Mesenchymal stem cell (in vitro differentiated cells and primary cell): Measurements from ENCODE around the gene BACE1-AS.

Experiments
- DNase-seq: peaks from one replicate; pipeline ENCODE4 v3.0.0-alpha.2; 2013
- H2AFZ ChIP-seq: one replicate; pipeline ENCODE4 v1.6.1; 2013; ENCODE audit warnings: low read depth, mild to moderate bottlenecking, control low read depth, inconsistent platforms, low read length, moderate library complexity
- H2AK5ac ChIP-seq: 2 replicates; pipeline ENCODE4 v1.6.1; 2013; ENCODE audit warnings: low read length, moderate library complexity, mild to moderate bottlenecking, inconsistent platforms; ENCODE audit not compliant: severe bottlenecking
- H2BK120ac ChIP-seq: one replicate; pipeline ENCODE4 v1.6.1; 2013; ENCODE audit warnings: low read depth, mild to moderate bottlenecking, inconsistent platforms, low read length, moderate library complexity
- H2BK12ac ChIP-seq, 2 experiments: one replicate each; pipeline ENCODE4 v1.6.1; 2013; ENCODE audit warnings: inconsistent platforms in 2 of 2, low read length in 2 of 2, mild to moderate bottlenecking in 2 of 2, moderate library complexity in 2 of 2, control low read depth in 1 of 2
- H2BK15ac ChIP-seq: one replicate; pipeline ENCODE4 v1.6.1; 2013; ENCODE audit warnings: mild to moderate bottlenecking, low read depth, inconsistent platforms; ENCODE audit not compliant: poor library complexity, severe bottlenecking
- H2BK5ac ChIP-seq: 2 replicates; pipeline ENCODE4 v1.6.1; 2013; ENCODE audit warnings: low read depth, mild to moderate bottlenecking, low read length, control low read depth, inconsistent platforms; ENCODE audit not compliant: poor library complexity, severe bottlenecking
- H3K14ac ChIP-seq, 2 experiments: one replicate each; pipeline ENCODE4 v1.6.1; 2013; ENCODE audit warnings: inconsistent platforms in 2 of 2, low read length in 2 of 2, control low read depth in 1 of 2, mild to moderate bottlenecking in 1 of 2, moderate library complexity in 1 of 2
- H3K18ac ChIP-seq, 2 experiments: one replicate each; pipeline ENCODE4 v1.6.1; 2013; ENCODE audit warnings: inconsistent platforms in 2 of 2, low read length in 2 of 2, control low read depth in 1 of 2, low read depth in 1 of 2, mild to moderate bottlenecking in 1 of 2
- H3K23ac ChIP-seq, 2 experiments: one replicate each; pipeline ENCODE4 v1.6.1; 2013; ENCODE audit warnings: inconsistent platforms in 2 of 2, low read length in 2 of 2, mild to moderate bottlenecking in 2 of 2, moderate library complexity in 2 of 2, control low read depth in 1 of 2
- H3K27ac ChIP-seq: 2 replicates; pipeline ENCODE4 v1.5.1; 2013; ENCODE audit warnings: mild to moderate bottlenecking, moderate library complexity, low read length, control low read depth, inconsistent platforms; ENCODE audit not compliant: poor library complexity, severe bottlenecking
- H3K27me3 ChIP-seq, 2 experiments: 2 replicates each; pipeline versions ENCODE4 v1.6.1 to v1.7.0; 2013; ENCODE audit warnings: low read length in 2 of 2, mild to moderate bottlenecking in 2 of 2, moderate library complexity in 2 of 2, control low read depth in 1 of 2, inconsistent platforms in 1 of 2; ENCODE audit not compliant: control insufficient read depth in 1 of 2, insufficient read depth in 1 of 2
- H3K36me3 ChIP-seq, 2 experiments: 2 replicates each; pipeline versions ENCODE4 v1.6.1 to v1.7.0; 2013; ENCODE audit warnings: low read length in 2 of 2, control low read depth in 1 of 2, inconsistent platforms in 1 of 2, low read depth in 1 of 2, mild to moderate bottlenecking in 1 of 2; ENCODE audit not compliant: insufficient read depth in 2 of 2, control insufficient read depth in 1 of 2
- H3K4ac ChIP-seq, 2 experiments: one replicate each; pipeline ENCODE4 v1.6.1; 2013; ENCODE audit warnings: inconsistent platforms in 2 of 2, low read length in 2 of 2, mild to moderate bottlenecking in 2 of 2, moderate library complexity in 2 of 2, control low read depth in 1 of 2, low read depth in 1 of 2
- H3K4me1 ChIP-seq: 2 replicates; pipeline ENCODE4 v1.6.1; 2013; ENCODE audit warnings: low read depth, low read length, control low read depth; ENCODE audit not compliant: control insufficient read depth, insufficient read depth
- H3K4me2 ChIP-seq: 2 replicates; pipeline ENCODE4 v1.6.1; 2013; ENCODE audit warnings: low read length, mild to moderate bottlenecking, inconsistent platforms; ENCODE audit not compliant: poor library complexity, severe bottlenecking
- H3K4me3 ChIP-seq, 2 experiments: 2 replicates each; pipeline versions ENCODE4 v1.5.1 to v1.7.0; 2013; ENCODE audit warnings: low read length in 2 of 2, mild to moderate bottlenecking in 2 of 2, control low read depth in 1 of 2, low read depth in 1 of 2; ENCODE audit not compliant: insufficient read depth in 1 of 2
- H3K79me1 ChIP-seq: replicated peaks from 2 replicates; pipeline ENCODE4 v1.6.1; 2013; ENCODE audit warnings: mild to moderate bottlenecking, control low read depth, low read length, inconsistent platforms; ENCODE audit not compliant: poor library complexity, severe bottlenecking
- H3K9ac ChIP-seq: 2 replicates; pipeline ENCODE4 v1.7.0; 2013; ENCODE audit warnings: mild to moderate bottlenecking, low read length, moderate library complexity
- H3K9me3 ChIP-seq: 2 replicates; pipeline ENCODE4 v1.7.0; 2013; ENCODE audit warnings: mild to moderate bottlenecking, low read length; ENCODE audit not compliant: control insufficient read depth
- H4K8ac ChIP-seq: one replicate; pipeline ENCODE4 v1.6.1; 2013; ENCODE audit warnings: inconsistent platforms, mild to moderate bottlenecking, low read length, moderate library complexity
- H4K91ac ChIP-seq: one replicate; pipeline ENCODE4 v1.6.1; 2013; ENCODE audit warnings: mild to moderate bottlenecking, low read length, inconsistent platforms
- WGBS: methylation state at CpG from one replicate; pipeline ENCODE4 v1.1.7; 2013; ENCODE audit warnings: mixed read lengths; 5-methylcytosine and 5-hydroxymethylcytosine counted together

Gene BACE1-AS

GRCh38 chr11:117313828-117314768, 23.0 kb downstream of the BACE1-AS start:
- Histone ChIP-seq H3K36me3 (peaks cover 0 to 3% of the 10 kb centered on the region in 2 experiments), H3K9me3 (no peaks in the 10 kb centered on the region), H3K4me2 (peak overlapping the region; percentile 100), H2BK120ac (no peak overlapping the region), H2BK15ac (no peak overlapping the region), H3K18ac (peak overlapping the region in 1 of 2 experiments; percentile 55), H3K9ac (peak overlapping the region; percentile 85), H3K4me3 (peak overlapping the region in 1 of 2 experiments; percentile 95), H3K79me1 (peaks cover 38% of the 10 kb centered on the region), H4K8ac (peak overlapping the region; percentile 45), H3K4me1 (peaks cover 20% of the 10 kb centered on the region), H2BK12ac (peak overlapping the region in 1 of 2 experiments; percentile 70), H2AK5ac (no peak overlapping the region), H3K23ac (peak overlapping the region in 1 of 2 experiments; percentile 56), H2AFZ (no peak overlapping the region), H2BK5ac (no peak overlapping the region), H3K4ac (peak overlapping the region in 1 of 2 experiments; percentile 22), H3K14ac (peak overlapping the region in 1 of 2 experiments; percentile 64), H3K27me3 (no peaks in the 10 kb centered on the region), H3K27ac (no peak overlapping the region), H4K91ac (no peak overlapping the region)
- no peak for DNase-seq
- WGBS = 83% methylated on average over 12 of the region's 14 CpGs

- no peaks in the 10 kb centered on the region for H3K9me3 ChIP-seq
- H3K14ac ChIP-seq = no peak overlapping the region
- no peak overlapping the region for H2BK12ac ChIP-seq
- 17% methylated on average over 10 of the region's 10 CpGs for WGBS
- H3K27ac ChIP-seq = no peak overlapping the region
- no peak overlapping the region for H2AFZ ChIP-seq
- H4K91ac ChIP-seq = no peak overlapping the region
- H3K4me2 ChIP-seq = peak overlapping the region; percentile 100
- peak; percentile 27 for DNase-seq
- H3K27me3 ChIP-seq = no peaks in the 10 kb centered on the region
- H2BK15ac ChIP-seq = peak overlapping the region; percentile 57
- peak overlapping the region; percentile 77 to 87 for H3K18ac ChIP-seq
- H3K23ac ChIP-seq = peak overlapping the region in 1 of 2 experiments; percentile 96
- H3K4ac ChIP-seq = peak overlapping the region; percentile 47 to 73
- peak overlapping the region; percentile 64 for H4K8ac ChIP-seq
- H2BK5ac ChIP-seq = no peak overlapping the region
- peaks cover 36% of the 10 kb centered on the region for H3K79me1 ChIP-seq
- H3K4me3 ChIP-seq = peak overlapping the region; percentile 91 to 95
- H2BK120ac ChIP-seq = no peak overlapping the region
- peak overlapping the region; percentile 85 for H3K9ac ChIP-seq
- H3K4me1 ChIP-seq = peaks cover 20% of the 10 kb centered on the region
- H2AK5ac ChIP-seq = no peak overlapping the region
- peaks cover 0 to 3% of the 10 kb centered on the region in 2 experiments for H3K36me3 ChIP-seq
Observed at GRCh38 chr11:117314840-117315239, 23.7 kb downstream of the BACE1-AS start.

GRCh38 chr11:117315285-117316196, 24.4 kb downstream of the BACE1-AS start:
- Histone ChIP-seq H3K4me1 (peaks cover 20% of the 10 kb centered on the region), H2BK15ac (peak overlapping the region; percentile 69), H2AK5ac (no peak overlapping the region), H4K91ac (peak overlapping the region; percentile 80), H4K8ac (peak overlapping the region; percentile 77), H3K27ac (no peak overlapping the region), H2BK12ac (peak overlapping the region in 1 of 2 experiments; percentile 74), H3K79me1 (peaks cover 36% of the 10 kb centered on the region), H2BK5ac (no peak overlapping the region), H3K4ac (peak overlapping the region; percentile 64 to 73), H3K36me3 (peaks cover 0 to 2% of the 10 kb centered on the region in 2 experiments), H3K4me2 (peak overlapping the region; percentile 100), H3K23ac (peak overlapping the region in 1 of 2 experiments; percentile 96), H3K9ac (peak overlapping the region; percentile 85), H3K14ac (peak overlapping the region; percentile 87 to 92), H2AFZ (peak overlapping the region; percentile 95), H3K9me3 (no peaks in the 10 kb centered on the region), H2BK120ac (no peak overlapping the region), H3K18ac (peak overlapping the region; percentile 77 to 87), H3K27me3 (no peaks in the 10 kb centered on the region), H3K4me3 (peak overlapping the region; percentile 91 to 95)
- 5% methylated on average over 49 of the region's 62 CpGs for WGBS
- peak; percentile 32 for DNase-seq
